Subcutaneous abdominal adipose tissue (tissue), 5 donors: ENCODE data around the gene MAS1.

Experiments used
- H3K27ac ChIP-seq: one replicate; pipeline ENCODE4 v1.7.0; 2013; ENCODE audit warnings: low read depth, mild to moderate bottlenecking, inconsistent platforms, low read length, moderate library complexity
- H3K27me3 ChIP-seq, 5 donors: one replicate each; pipeline ENCODE4 v1.7.0; 2013; ENCODE audit warnings: low read length in 5 of 5, inconsistent platforms in 1 of 5; ENCODE audit not compliant: control insufficient read depth in 5 of 5, insufficient read depth in 4 of 5
- H3K36me3 ChIP-seq, 5 donors: one replicate each; pipeline ENCODE4 v1.7.0; 2013; ENCODE audit warnings: low read length in 5 of 5; ENCODE audit not compliant: control insufficient read depth in 5 of 5, insufficient read depth in 5 of 5
- H3K4me1 ChIP-seq, 5 donors: one replicate each; pipeline ENCODE4 v1.7.0; 2013; ENCODE audit warnings: low read length in 5 of 5, mild to moderate bottlenecking in 3 of 5, moderate library complexity in 1 of 5; ENCODE audit not compliant: control insufficient read depth in 5 of 5, insufficient read depth in 5 of 5
- H3K4me3 ChIP-seq, 5 donors: one replicate each; pipeline ENCODE4 v1.7.0; 2013; ENCODE audit warnings: low read length in 5 of 5, low read depth in 1 of 5
- H3K9ac ChIP-seq, 5 donors: one replicate each; pipeline ENCODE4 v1.7.0; 2013; ENCODE audit warnings: low read length in 5 of 5, mild to moderate bottlenecking in 4 of 5, moderate library complexity in 3 of 5
- H3K9me3 ChIP-seq, 5 donors: one replicate each; pipeline ENCODE4 v1.7.0; 2013; ENCODE audit warnings: low read length in 5 of 5; ENCODE audit not compliant: control insufficient read depth in 5 of 5
- donor health status: healthy.
- donor health status: healthy.
- donor health status: healthy.
- donor health status: healthy.
- donor health status: healthy.

Gene MAS1

DNA sequence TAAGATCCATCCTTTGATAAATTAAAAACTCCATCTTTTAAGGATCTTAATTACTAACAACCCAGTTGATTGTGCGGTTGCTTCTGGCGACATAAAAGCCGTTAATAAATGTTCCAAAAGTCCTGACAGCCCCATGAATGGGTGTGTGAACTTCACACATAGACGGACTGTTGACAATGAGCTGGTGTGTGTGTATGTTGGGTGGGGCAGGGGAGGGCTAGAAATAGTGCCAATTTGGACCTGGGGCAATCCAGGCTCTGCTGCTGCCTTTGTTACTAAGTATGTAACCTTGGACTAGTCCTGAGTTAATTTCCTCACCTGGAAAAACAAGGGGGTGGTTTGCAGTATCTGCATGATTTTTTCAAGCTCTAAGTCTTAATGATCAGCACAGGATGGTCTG lies 4.2 kb downstream of the MAS1 start:
- no peaks in the 10 kb centered on the region for H3K9me3 ChIP-seq
- peaks cover 9 to 28% (median 16%) of the 10 kb centered on the region in 5 donors for H3K27me3 ChIP-seq
- no peak overlapping the region for H3K9ac ChIP-seq
- H3K4me1 ChIP-seq = no peaks in the 10 kb centered on the region
- no peak overlapping the region for H3K27ac ChIP-seq
- no peaks in the 10 kb centered on the region for H3K36me3 ChIP-seq
- no peak overlapping the region for H3K4me3 ChIP-seq

- H3K4me1 ChIP-seq = no peaks in the 10 kb centered on the region
- no peak overlapping the region for H3K27ac ChIP-seq
- H3K27me3 ChIP-seq = peaks cover 2 to 9% (median 5%) of the 10 kb centered on the region in 5 donors
- no peaks in the 10 kb centered on the region for H3K9me3 ChIP-seq
- H3K36me3 ChIP-seq = no peaks in the 10 kb centered on the region
- no peak overlapping the region for H3K9ac ChIP-seq
- no peak overlapping the region for H3K4me3 ChIP-seq
These were observed 6.8 kb downstream of the MAS1 start for GRCh38 chr6:159897603-159898002.

DNA sequence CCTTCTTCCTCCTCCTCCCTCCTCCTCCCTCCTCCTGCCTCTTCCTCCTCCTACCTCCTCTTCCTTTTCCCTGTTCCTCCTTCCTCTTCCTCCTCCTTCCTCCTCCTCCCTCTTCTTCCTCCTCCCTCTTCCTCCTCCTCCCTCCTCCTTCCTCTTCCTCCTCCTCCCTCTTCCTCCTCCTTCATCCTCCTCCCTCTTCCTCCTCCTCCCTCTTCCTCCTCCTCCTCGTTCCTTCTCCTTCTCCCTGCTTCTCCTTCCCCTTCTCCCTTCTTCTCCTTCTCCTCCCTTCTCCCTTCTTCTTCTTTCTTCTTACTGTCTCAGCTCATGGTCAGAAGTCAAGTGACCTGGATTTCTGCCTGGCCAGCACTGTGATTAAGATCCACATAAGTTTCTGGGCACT lies 7.7 kb downstream of the MAS1 start:
- H3K9me3 ChIP-seq = no peaks in the 10 kb centered on the region
- no peak overlapping the region for H3K27ac ChIP-seq
- no peak overlapping the region for H3K4me3 ChIP-seq

GRCh38 chr6:159899994-159900745 lies 9.4 kb downstream of the MAS1 start:
- Histone ChIP-seq H3K27me3 (peaks cover 0 to 8% (median 4%) of the 10 kb centered on the region in 5 donors), H3K27ac (no peak overlapping the region), H3K9ac (no peak overlapping the region), H3K36me3 (no peaks in the 10 kb centered on the region), H3K9me3 (no peaks in the 10 kb centered on the region), H3K4me3 (no peak overlapping the region), H3K4me1 (no peaks in the 10 kb centered on the region)

More for the DNA sequence above, 7.7 kb downstream of the MAS1 start:
- no peaks in the 10 kb centered on the region for H3K4me1 ChIP-seq
- H3K9ac ChIP-seq = no peak overlapping the region
- no peaks in the 10 kb centered on the region for H3K36me3 ChIP-seq
- H3K27me3 ChIP-seq = peaks cover 0 to 6% (median 5%) of the 10 kb centered on the region in 5 donors

GRCh38 chr6:159902620-159903019 lies 11.8 kb downstream of the MAS1 start:
- Histone ChIP-seq H3K27ac (no peak overlapping the region), H3K4me3 (no peak overlapping the region), H3K36me3 (no peaks in the 10 kb centered on the region), H3K27me3 (peaks cover 0 to 8% (median 4%) of the 10 kb centered on the region in 5 donors), H3K4me1 (no peaks in the 10 kb centered on the region), H3K9ac (no peak overlapping the region), H3K9me3 (no peaks in the 10 kb centered on the region)

- Histone ChIP-seq H3K9ac (no peak overlapping the region), H3K27me3 (peaks cover 0 to 10% (median 4%) of the 10 kb centered on the region in 5 donors), H3K4me1 (peaks cover 0 to 4% (median 0%) of the 10 kb centered on the region in 5 donors), H3K4me3 (no peak overlapping the region), H3K27ac (no peak overlapping the region), H3K36me3 (no peaks in the 10 kb centered on the region), H3K9me3 (no peaks in the 10 kb centered on the region)
These were observed 13.7 kb downstream of the MAS1 start for GRCh38 chr6:159904497-159904911.

- no peak overlapping the region for H3K4me3 ChIP-seq
- H3K27me3 ChIP-seq = peaks cover under 1 to 10% (median 8%) of the 10 kb centered on the region in 5 donors
- H3K4me1 ChIP-seq = peaks cover 0 to 4% (median 0%) of the 10 kb centered on the region in 5 donors
These were observed 15.6 kb downstream of the MAS1 start for GRCh38 chr6:159906400-159906799.

DNA sequence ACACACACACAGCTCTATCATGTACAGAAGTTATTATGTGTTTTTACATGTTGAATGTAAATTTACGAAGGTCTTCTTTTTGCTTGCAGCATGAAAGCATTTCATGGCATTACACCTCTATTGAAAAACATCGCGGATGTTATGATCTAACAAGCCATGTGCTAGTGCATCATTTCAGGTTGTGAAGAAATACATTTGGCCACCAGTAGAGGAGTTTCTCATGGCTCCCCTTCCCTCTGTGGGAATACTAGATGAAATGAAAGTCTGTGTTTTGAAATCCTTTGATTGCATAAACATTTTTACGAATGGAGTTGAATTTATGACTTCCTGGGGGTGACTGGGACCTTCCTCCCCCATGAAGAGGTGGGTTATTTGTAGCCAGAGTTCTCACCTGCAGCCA lies 17.7 kb downstream of the MAS1 start:
- no peaks in the 10 kb centered on the region for H3K36me3 ChIP-seq

More at GRCh38 chr6:159906400-159906799, 15.6 kb downstream of the MAS1 start:
- no peak overlapping the region for H3K9ac ChIP-seq
- no peak overlapping the region for H3K27ac ChIP-seq
- no peaks in the 10 kb centered on the region for H3K36me3 ChIP-seq
- H3K9me3 ChIP-seq = no peaks in the 10 kb centered on the region

GRCh38 chr6:159908979-159909378 lies 18.2 kb downstream of the MAS1 start:
- Histone ChIP-seq H3K36me3 (no peaks in the 10 kb centered on the region), H3K9me3 (no peaks in the 10 kb centered on the region), H3K27me3 (peaks cover 6 to 14% (median 9%) of the 10 kb centered on the region in 5 donors), H3K9ac (no peak overlapping the region), H3K4me1 (peaks cover 0 to 4% (median 0%) of the 10 kb centered on the region in 5 donors), H3K27ac (no peak overlapping the region), H3K4me3 (no peak overlapping the region)

More for the DNA sequence above, 17.7 kb downstream of the MAS1 start:
- Histone ChIP-seq H3K4me1 (peaks cover 0 to 4% (median 0%) of the 10 kb centered on the region in 5 donors), H3K27me3 (peaks cover 7 to 15% (median 9%) of the 10 kb centered on the region in 5 donors), H3K4me3 (no peak overlapping the region), H3K9ac (no peak overlapping the region), H3K27ac (no peak overlapping the region), H3K9me3 (no peaks in the 10 kb centered on the region)

DNA sequence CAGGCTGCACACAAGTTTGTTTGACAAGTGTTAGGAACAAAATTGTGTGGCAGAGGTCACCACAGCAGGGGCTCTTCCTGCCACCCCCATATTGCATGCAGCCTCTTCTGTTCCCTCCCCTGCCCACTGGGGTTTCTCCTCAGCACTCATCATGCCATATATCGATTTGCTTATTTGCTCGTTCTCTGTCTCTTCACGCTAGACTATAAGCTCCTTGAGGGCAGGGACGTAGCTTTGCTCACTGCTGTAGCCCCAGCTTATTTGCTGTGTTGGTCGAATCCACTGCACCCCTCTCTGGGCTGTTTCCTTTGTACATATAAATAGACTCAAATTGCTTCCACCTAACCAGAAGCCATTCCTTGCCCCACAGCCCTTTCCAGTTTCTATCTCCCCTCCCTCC lies 19.6 kb downstream of the MAS1 start:
- no peak overlapping the region for H3K4me3 ChIP-seq
- H3K4me1 ChIP-seq = peaks cover 0 to 6% (median 1%) of the 10 kb centered on the region in 5 donors
- no peak overlapping the region for H3K9ac ChIP-seq
- H3K27ac ChIP-seq = no peak overlapping the region
- H3K36me3 ChIP-seq = no peaks in the 10 kb centered on the region
- no peaks in the 10 kb centered on the region for H3K9me3 ChIP-seq
- H3K27me3 ChIP-seq = peaks cover 6 to 12% (median 9%) of the 10 kb centered on the region in 5 donors
